OCI-LY7 (cell line): ENCODE results near the gene TSPAN31. TPM values are rescaled to one million over a fixed set of nuclear protein-coding genes. Genes with fewer than 3 reads are reported as not detected.

Experiments used
- BruUV-seq: library from RNA; stranded (reverse); fragments of 400-500 nt; replicated peaks from 2 replicates; lab custom pipeline; 2021; lab: Mats Ljungman, UMichigan
- CTCF ChIA-PET: fragments of 300-600 bp; sonication (Branson Sonifier 250); formaldehyde crosslinking; loops from one replicate; lab custom pipeline; 2022; ENCODE audit warnings: antibody characterized with exemption; ENCODE audit not compliant: unreplicated experiment; lab: Charles Lee
- POLR2A ChIA-PET: fragments of 300-600 bp; sonication (Branson Sonifier 250); formaldehyde crosslinking; loops from one replicate; lab custom pipeline; 2022; ENCODE audit warnings: antibody characterized with exemption; lab: Charles Lee
- DNase-seq: peaks from one replicate; pipeline ENCODE4 v3.0.0-alpha.2; 2015; ENCODE audit warnings: low spot score
- H2AFZ ChIP-seq: fragments of 200-600 bp; sonication (generic), shearing (Covaris generic); 2 replicates; pipeline ENCODE4 v1.6.1; 2014; ENCODE audit warnings: mild to moderate bottlenecking, antibody characterized with exemption, low read length, moderate library complexity
- H3K27ac ChIP-seq: fragments of 200-600 bp; sonication (generic); 2 replicates; pipeline ENCODE4 v1.5.1; 2014; ENCODE audit warnings: mixed run types, low read depth, mild to moderate bottlenecking, moderate library complexity, low read length, inconsistent platforms; ENCODE audit not compliant: poor library complexity, severe bottlenecking
- H3K36me3 ChIP-seq: fragments of 200-600 bp; sonication (generic); 2 replicates; pipeline ENCODE4 v1.6.1; 2014; ENCODE audit warnings: mild to moderate bottlenecking, antibody characterized with exemption, low read length, moderate library complexity, mixed read lengths; ENCODE audit not compliant: insufficient read depth
- H3K4me1 ChIP-seq: fragments of 200-600 bp; sonication (generic); 2 replicates; pipeline ENCODE4 v1.5.1; 2014; ENCODE audit warnings: mild to moderate bottlenecking, low read length; ENCODE audit not compliant: insufficient read depth, poor library complexity, severe bottlenecking
- H3K4me2 ChIP-seq: fragments of 200-600 bp; sonication (generic); 2 replicates; pipeline ENCODE4 v1.6.1; 2014; ENCODE audit warnings: mild to moderate bottlenecking, low read length
- H3K4me3 ChIP-seq: fragments of 200-600 bp; sonication (generic); 2 replicates; pipeline ENCODE4 v1.5.1; 2014; ENCODE audit warnings: mild to moderate bottlenecking, low read depth, low read length; ENCODE audit not compliant: poor library complexity, severe bottlenecking
- H3K79me2 ChIP-seq: fragments of 200-600 bp; sonication (generic); 2 replicates; pipeline ENCODE4 v1.6.1; 2016; ENCODE audit warnings: low read depth, mild to moderate bottlenecking, low read length, moderate library complexity, mixed read lengths; ENCODE audit not compliant: insufficient read depth
- H3K9me2 ChIP-seq: fragments of 200-600 bp; sonication (generic); 2 replicates; pipeline ENCODE4 v1.6.1; 2016; ENCODE audit warnings: mild to moderate bottlenecking, low read length, mixed read lengths; ENCODE audit not compliant: insufficient read depth
- H3K9me3 ChIP-seq: fragments of 200-600 bp; sonication (generic); 2 replicates; pipeline ENCODE4 v1.6.1; 2014; ENCODE audit warnings: mild to moderate bottlenecking, mixed run types, low read length, mixed read lengths
- H4K20me1 ChIP-seq: fragments of 200-600 bp; sonication (generic); 2 replicates; pipeline ENCODE4 v1.6.1; 2014; ENCODE audit warnings: mild to moderate bottlenecking, antibody characterized with exemption, low read length, moderate library complexity, mixed read lengths; ENCODE audit not compliant: insufficient read depth
- CTCF ChIP-seq: fragments of 200-600 bp; sonication (generic); conservative IDR thresholded peaks from 2 replicates; pipeline ENCODE4 v1.5.1; 2014; ENCODE audit warnings: mild to moderate bottlenecking, antibody characterized with exemption, low read length, moderate library complexity, mixed read lengths
- EZH2phosphoT487 ChIP-seq: fragments of 200-600 bp; sonication (generic); IDR thresholded peaks from 2 replicates; pipeline ENCODE4 v1.6.1; 2018; ENCODE audit warnings: low read depth, borderline replicate concordance, mild to moderate bottlenecking, mixed run types, antibody characterized with exemption, low read length, moderate library complexity, mixed read lengths
- intact Hi-C: fragments of 100-400 bp; cut with micrococcal nuclease; formaldehyde crosslinking; loops from one replicate; pipeline ENCODE4 v1.10.0; 2022; ENCODE audit not compliant: unreplicated experiment
- total RNA-seq, 2 experiments: library from RNA; depleted of rRNA in 1 of 2; stranded (reverse); fragments of >200 nt in 1 of 2; shearing (Covaris generic) in 1 of 2; gene quantifications; 2 replicates each; pipeline ENCODE4 v1.2.3, GENCODE V29; 2014 to 2022

TSPAN31 gene
- total RNA-seq, 2 experiments from 2014 or later = 2.4 to 6.4 TPM

- Histone ChIP-seq H3K27ac (no peak overlapping the region), H3K36me3 (peaks cover 46% of the 10 kb centered on the region), H3K9me2 (no peaks in the 10 kb centered on the region), H3K4me2 (no peak overlapping the region), H3K4me1 (peaks cover 30% of the 10 kb centered on the region), H3K4me3 (no peak overlapping the region), H3K79me2 (peaks cover 7% of the 10 kb centered on the region; the same call in 1 of the 2 replicates), H2AFZ (no peak overlapping the region), H4K20me1 (peaks cover 10% of the 10 kb centered on the region; the same call in 1 of the 2 replicates), H3K9me3 (no peaks in the 10 kb centered on the region)
- intact Hi-C loops = loop anchor here (2.0 kb wide), 1 partner anchor 141 kb away; no protein-coding TSS in a partner anchor
- ChIA-PET POLR2A (no interaction called here), CTCF (no interaction called here)
- no TSS peak for BruUV-seq
- no peak for DNase-seq
- no peak for TF ChIP-seq EZH2phosphoT487
- TF ChIP-seq CTCF = no peak
Measured at GRCh38 chr12:57757771-57758170, 12.9 kb downstream of the TSPAN31 start.

GRCh38 chr12:57758552-57759359 is 13.9 kb downstream of the TSPAN31 start:
- CTCF ChIA-PET = no interaction called here
- H3K9me2 ChIP-seq = no peaks in the 10 kb centered on the region
- peaks cover 21% of the 10 kb centered on the region for H3K4me1 ChIP-seq
- TF ChIP-seq EZH2phosphoT487 = no peak
- no peak for TF ChIP-seq CTCF
- H3K36me3 ChIP-seq = peaks cover 50% of the 10 kb centered on the region
- no peak overlapping the region for H3K27ac ChIP-seq
- intact Hi-C loops = no loop called here
- peaks cover 7% of the 10 kb centered on the region; the same call in 1 of the 2 replicates for H3K79me2 ChIP-seq
- peaks cover 10% of the 10 kb centered on the region; the same call in 1 of the 2 replicates for H4K20me1 ChIP-seq
- no peak overlapping the region for H3K4me2 ChIP-seq
- no peaks in the 10 kb centered on the region for H3K9me3 ChIP-seq
- no peak overlapping the region for H2AFZ ChIP-seq
- no peak for DNase-seq
- POLR2A ChIA-PET = interaction anchor here (0.5 to 1.1 kb wide), 2 partner anchors 14 to 55 kb away, joined by 3 read pairs; partner anchors contain the start of genes EEF1AKMT3 and METTL1
- no peak overlapping the region for H3K4me3 ChIP-seq
- BruUV-seq = no TSS peak
